Keratinocyte (primary cell): ENCODE data around the gene CA5B. TPM values are rescaled to one million over a fixed set of nuclear protein-coding genes. Genes with fewer than 3 reads are reported as not detected.

Experiments used
- DNase-seq: peaks from one replicate; pipeline ENCODE4 v3.0.0-alpha.2; 2011; ENCODE audit warnings: low read depth, missing footprints, low spot score
- FAIRE-seq: peaks from 2 replicates; lab custom pipeline; 2011; peaks lifted over from hg19 to GRCh38; lab: Jason Lieb, UNC
- H2AFZ ChIP-seq: 2 replicates; pipeline ENCODE4 v1.6.0; 2012; ENCODE audit warnings: low read length, control low read depth, inconsistent platforms; ENCODE audit not compliant: control insufficient read depth
- H3K27ac ChIP-seq: 2 replicates; pipeline ENCODE4 v1.5.1; 2011; ENCODE audit warnings: low read length; ENCODE audit not compliant: control insufficient read depth, insufficient read depth
- H3K27me3 ChIP-seq: 3 replicates; pipeline ENCODE4 v1.6.0; 2011; ENCODE audit warnings: low read length; ENCODE audit not compliant: control insufficient read depth, insufficient read depth; ENCODE audit errors: extremely low read depth
- H3K36me3 ChIP-seq, 2 experiments: 2 replicates in 1 of 2; 3 replicates in 1 of 2; pipeline ENCODE4 v1.5.1; 2011; ENCODE audit warnings: low read length in 2 of 2, mild to moderate bottlenecking in 1 of 2; ENCODE audit not compliant: control insufficient read depth in 2 of 2, insufficient read depth in 2 of 2; ENCODE audit errors: extremely low read depth in 1 of 2
- H3K4me1 ChIP-seq: 3 replicates; pipeline ENCODE4 v1.5.1; 2011; ENCODE audit warnings: low read length; ENCODE audit not compliant: control insufficient read depth, insufficient read depth; ENCODE audit errors: extremely low read depth
- H3K4me2 ChIP-seq: 3 replicates; pipeline ENCODE4 v1.6.0; 2011; ENCODE audit warnings: low read depth, low read length; ENCODE audit not compliant: control insufficient read depth, insufficient read depth; ENCODE audit errors: extremely low read depth
- H3K4me3 ChIP-seq, 3 experiments: fragments of 200-600 bp in 1 of 3; sonication (generic) in 1 of 3; 2 replicates in 2 of 3; 3 replicates in 1 of 3; pipeline ENCODE4 v1.5.1; 2011 to 2016; ENCODE audit warnings: low read length in 3 of 3, mild to moderate bottlenecking in 3 of 3, control low read depth in 2 of 3, inconsistent platforms in 1 of 3, low read depth in 1 of 3, mixed read lengths in 1 of 3, mixed run types in 1 of 3, moderate library complexity in 1 of 3; ENCODE audit not compliant: control insufficient read depth in 2 of 3, insufficient read depth in 2 of 3; ENCODE audit errors: extremely low read depth in 1 of 3
- H3K79me2 ChIP-seq: 2 replicates; pipeline ENCODE4 v1.6.0; 2012; ENCODE audit warnings: low read length; ENCODE audit not compliant: control insufficient read depth, insufficient read depth
- H3K9ac ChIP-seq: 3 replicates; pipeline ENCODE4 v1.6.0; 2011; ENCODE audit warnings: low read length; ENCODE audit not compliant: control insufficient read depth, insufficient read depth; ENCODE audit errors: extremely low read depth
- H3K9me1 ChIP-seq: 3 replicates; pipeline ENCODE4 v1.6.0; 2011; ENCODE audit warnings: low read length; ENCODE audit not compliant: control insufficient read depth, insufficient read depth; ENCODE audit errors: extremely low read depth
- H3K9me3 ChIP-seq: 2 replicates; pipeline ENCODE4 v1.5.1; 2012; ENCODE audit warnings: low read depth, low read length; ENCODE audit not compliant: control insufficient read depth
- H4K20me1 ChIP-seq: 3 replicates; pipeline ENCODE4 v1.6.0; 2011; ENCODE audit warnings: low read length; ENCODE audit not compliant: control insufficient read depth, insufficient read depth; ENCODE audit errors: extremely low read depth
- EZH2 ChIP-seq: IDR thresholded peaks from one replicate; pipeline ENCODE4 v1.6.1; 2012; ENCODE audit warnings: inconsistent platforms, mild to moderate bottlenecking, low read length, moderate library complexity
- dilution Hi-C: fragments of 300-500 bp; cut with MboI; formaldehyde crosslinking; loops from one replicate; pipeline ENCODE4 v1.7.0; 2020; ENCODE audit warnings: low sequenced_read_pairs; ENCODE audit not compliant: extremely low pct_ligation_motif_present
- polyA plus RNA-seq, 5 experiments: library from polyadenylated mRNA; depleted of rRNA in 3 of 5; stranded (reverse) in 3 of 5; stranded (forward) in 1 of 5; unstranded in 1 of 5; fragments of >200 nt; gene quantifications; 1 replicate in 1 of 5; 2 replicates in 3 of 5; 3 replicates in 1 of 5; pipeline versions ENCODE4 v1.2.1 to v1.2.3, GENCODE V29; 2011 to 2012; ENCODE audit warnings: missing spikeins in 2 of 5, low read depth in 1 of 5, low replicate concordance in 1 of 5
- TF ChIP-seq, protein P1 (sequence below), 3 experiments: IDR thresholded peaks in 1 of 3; conservative IDR thresholded peaks in 1 of 3; optimal IDR thresholded peaks in 1 of 3; 2 replicates in 2 of 3; 3 replicates in 1 of 3; pipeline versions ENCODE3 to v1.5.1; 2011; ENCODE audit warnings: low read length in 3 of 3, mild to moderate bottlenecking in 3 of 3, moderate library complexity in 2 of 3, control low read depth in 1 of 3, inconsistent platforms in 1 of 3; ENCODE audit not compliant: insufficient read depth in 2 of 3; ENCODE audit errors: extremely low read depth in 1 of 3

CA5B gene
- polyA plus RNA-seq, 1 donor (not counting 4 experiments of a cell fraction or from before 2014, with no cell fraction given): 5.2 TPM

DNA sequence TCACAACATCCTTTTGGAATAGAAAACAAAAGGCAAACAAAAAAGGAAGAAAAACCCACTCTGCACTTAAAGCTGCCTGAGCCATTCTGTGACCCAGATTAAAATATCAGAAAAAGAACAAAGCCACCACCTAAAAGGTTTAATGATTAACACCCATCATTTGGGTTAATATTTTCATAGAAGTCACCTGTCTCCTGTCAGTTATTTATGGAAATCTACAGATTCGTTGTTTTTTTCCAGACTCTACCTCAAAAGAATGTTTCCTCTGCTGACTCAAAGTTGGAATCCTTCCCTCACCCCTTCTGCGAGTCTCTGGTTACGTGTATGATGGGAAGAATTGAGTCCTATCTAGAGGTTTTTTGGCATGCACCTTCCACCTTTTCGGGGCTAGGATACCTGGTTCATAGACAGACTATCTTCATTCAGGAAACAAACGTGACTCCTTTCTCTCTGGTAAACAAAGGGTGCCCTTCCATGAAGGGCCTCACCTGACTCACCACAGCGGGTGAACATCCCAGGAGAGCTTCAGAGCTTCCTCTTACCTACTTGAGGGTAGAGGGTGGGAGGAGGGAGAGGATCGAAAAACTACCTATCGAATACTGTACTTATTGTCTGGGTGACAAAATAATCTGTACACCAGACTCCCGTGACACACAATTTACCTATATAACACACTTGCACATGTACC, 19.6 kb upstream of the CA5B start:
- no peak for TF ChIP-seq EZH2
- TF ChIP-seq, protein P1, sequence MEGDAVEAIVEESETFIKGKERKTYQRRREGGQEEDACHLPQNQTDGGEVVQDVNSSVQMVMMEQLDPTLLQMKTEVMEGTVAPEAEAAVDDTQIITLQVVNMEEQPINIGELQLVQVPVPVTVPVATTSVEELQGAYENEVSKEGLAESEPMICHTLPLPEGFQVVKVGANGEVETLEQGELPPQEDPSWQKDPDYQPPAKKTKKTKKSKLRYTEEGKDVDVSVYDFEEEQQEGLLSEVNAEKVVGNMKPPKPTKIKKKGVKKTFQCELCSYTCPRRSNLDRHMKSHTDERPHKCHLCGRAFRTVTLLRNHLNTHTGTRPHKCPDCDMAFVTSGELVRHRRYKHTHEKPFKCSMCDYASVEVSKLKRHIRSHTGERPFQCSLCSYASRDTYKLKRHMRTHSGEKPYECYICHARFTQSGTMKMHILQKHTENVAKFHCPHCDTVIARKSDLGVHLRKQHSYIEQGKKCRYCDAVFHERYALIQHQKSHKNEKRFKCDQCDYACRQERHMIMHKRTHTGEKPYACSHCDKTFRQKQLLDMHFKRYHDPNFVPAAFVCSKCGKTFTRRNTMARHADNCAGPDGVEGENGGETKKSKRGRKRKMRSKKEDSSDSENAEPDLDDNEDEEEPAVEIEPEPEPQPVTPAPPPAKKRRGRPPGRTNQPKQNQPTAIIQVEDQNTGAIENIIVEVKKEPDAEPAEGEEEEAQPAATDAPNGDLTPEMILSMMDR (optimal IDR thresholded peaks at IDR 0.05 in 1 of 3, IDR thresholded peaks at IDR 0.05 in 1 of 3, conservative IDR thresholded peaks at IDR 0.05 in 1 of 3; ENCODE audit: extremely low read depth in 1 of 3, insufficient read depth in 2 of 3, low read length in 3 of 3): no peak
- H3K9me3 ChIP-seq: no peaks in the 10 kb centered on the region
- no peak overlapping the region for H3K9ac ChIP-seq
- no peaks in the 10 kb centered on the region for H3K79me2 ChIP-seq
- no peak overlapping the region for H3K27ac ChIP-seq
- dilution Hi-C loops: no loop called here
- DNase-seq (no peak), FAIRE-seq (no peak)
- H3K27me3 ChIP-seq: no peaks in the 10 kb centered on the region
- no peaks in the 10 kb centered on the region for H3K36me3 ChIP-seq
- no peak overlapping the region for H3K4me2 ChIP-seq
- H3K4me3 ChIP-seq: no peak overlapping the region
- H3K4me1 ChIP-seq: peaks cover 13% of the 10 kb centered on the region
- H3K9me1 ChIP-seq: no peaks in the 10 kb centered on the region
- H2AFZ ChIP-seq: no peak overlapping the region
- H4K20me1 ChIP-seq: no peaks in the 10 kb centered on the region

DNA sequence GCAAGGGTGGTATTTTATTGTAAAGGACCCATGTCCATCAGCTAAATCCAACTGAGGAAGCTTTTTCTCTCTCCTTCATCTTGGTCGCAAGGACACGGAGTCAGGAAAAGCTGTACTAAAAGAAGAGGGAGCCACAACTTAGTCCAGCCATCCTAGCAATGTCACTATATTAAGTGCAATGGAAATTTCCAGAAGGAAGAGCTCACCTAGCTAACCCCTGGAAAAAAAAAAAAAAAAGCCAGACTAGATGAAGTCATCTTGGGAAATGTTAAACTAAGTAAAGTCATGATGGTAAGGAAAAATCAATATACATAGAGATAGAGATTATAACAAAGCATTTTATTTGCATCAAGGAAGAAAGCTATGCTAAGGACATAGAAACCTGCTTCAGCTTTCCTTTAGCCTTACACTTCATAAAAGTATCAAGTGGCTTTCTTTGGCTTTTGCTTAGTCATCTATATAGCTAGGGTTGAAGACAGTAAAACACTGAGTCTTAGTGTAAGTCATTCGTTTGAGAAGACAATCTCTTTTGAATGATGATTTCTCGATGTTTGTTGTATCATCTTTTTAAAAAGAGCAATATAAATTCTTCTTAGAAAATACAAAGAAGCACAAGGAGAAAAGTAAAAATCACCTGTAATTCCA, 18.6 kb upstream of the CA5B start:
- Histone ChIP-seq H2AFZ (no peak overlapping the region), H3K27me3 (no peaks in the 10 kb centered on the region), H3K4me3 (no peak overlapping the region), H3K9me1 (no peaks in the 10 kb centered on the region), H3K79me2 (no peaks in the 10 kb centered on the region), H3K4me2 (no peak overlapping the region), H3K9me3 (no peaks in the 10 kb centered on the region), H3K36me3 (no peaks in the 10 kb centered on the region), H4K20me1 (no peaks in the 10 kb centered on the region), H3K4me1 (peaks cover 8% of the 10 kb centered on the region), H3K9ac (no peak overlapping the region), H3K27ac (no peak overlapping the region)
- no peak for FAIRE-seq
- TF ChIP-seq, protein P1 (optimal IDR thresholded peaks at IDR 0.05 in 1 of 3, IDR thresholded peaks at IDR 0.05 in 1 of 3, conservative IDR thresholded peaks at IDR 0.05 in 1 of 3; ENCODE audit: extremely low read depth in 1 of 3, insufficient read depth in 2 of 3, low read length in 3 of 3): no peak
- no peak for TF ChIP-seq EZH2
- dilution Hi-C loops: no loop called here
- DNase-seq: no peak
